K562 (cell line): ENCODE results near the gene RNF151. TPM values are rescaled to one million over a fixed set of nuclear protein-coding genes. Genes with fewer than 3 reads are reported as not detected.

Experiments
- GATAD2A ChIP-seq: fragments of 450-650 bp; IDR thresholded peaks from 2 replicates; pipeline ENCODE4 v1.6.1; 2017
- HDAC1 ChIP-seq, 2 experiments: fragments of 450-650 bp; IDR thresholded peaks; 2 replicates each; pipeline ENCODE4 v1.6.1; 2016 to 2017; ENCODE audit warnings: inconsistent platforms in 1 of 2, mild to moderate bottlenecking in 1 of 2, moderate library complexity in 1 of 2
- IRF2 ChIP-seq: sonication (generic); formaldehyde crosslinking; IDR thresholded peaks from 2 replicates; pipeline ENCODE4 v1.8.1; 2022; ENCODE audit warnings: mild to moderate bottlenecking, missing genetic modification reagents
- RBM14 ChIP-seq: fragments of 200-400 bp; formaldehyde crosslinking; IDR thresholded peaks from 2 replicates; pipeline ENCODE4 v1.6.1; 2018; ENCODE audit warnings: low read depth, mild to moderate bottlenecking, low read length, moderate library complexity, borderline replicate concordance; ENCODE audit not compliant: insufficient read depth
- ZNF143 ChIP-seq: sonication (generic); formaldehyde crosslinking; IDR thresholded peaks from 2 replicates; pipeline ENCODE4 v1.9.0; 2022; ENCODE audit warnings: mild to moderate bottlenecking, missing genetic modification reagents
- polyA plus RNA-seq, 8 experiments: library from polyadenylated mRNA; depleted of rRNA in 4 of 8; stranded (reverse) in 5 of 8; unstranded in 3 of 8; fragments of >200 nt; fragmentation: Nextera tagmentation in 2 of 8; fragmentation: Illumina TruSeq in 1 of 8; extraction: Ambion mirVana in 2 of 8; extraction: Trizol in 1 of 8; gene quantifications; 2 replicates each; pipeline versions ENCODE4 v1.2.1 to v1.2.3, GENCODE V29; 2011 to 2014; ENCODE audit warnings: inconsistent platforms in 1 of 8, missing spikeins in 1 of 8
- total RNA-seq, 7 experiments: library from RNA; depleted of rRNA in 6 of 7; stranded (reverse); fragments of >200 nt in 6 of 7; fragmentation: Illumina TruSeq in 2 of 7; extraction: Trizol in 2 of 7; gene quantifications; 2 replicates each; pipeline versions ENCODE4 v1.2.1 to v1.2.3, GENCODE V29; 2011 to 2021; ENCODE audit warnings: low replicate concordance in 1 of 7
- TF ChIP-seq, protein P1 (sequence below): sonication (generic); formaldehyde crosslinking; IDR thresholded peaks from 2 replicates; pipeline ENCODE4 v1.8.0; 2023; ENCODE audit warnings: mild to moderate bottlenecking, missing genetic modification reagents
- TF ChIP-seq, protein P2 (sequence below): fragments of 450-650 bp; IDR thresholded peaks from 2 replicates; pipeline ENCODE4 v1.6.1; 2016; ENCODE audit warnings: mild to moderate bottlenecking, moderate library complexity
- TF ChIP-seq, protein P3 (sequence below): fragments of 450-650 bp; conservative IDR thresholded peaks from 2 replicates; pipeline ENCODE4 v1.6.1; 2016; ENCODE audit warnings: missing genetic modification characterization, low read depth, mild to moderate bottlenecking, control low read depth, missing compliant biosample characterization
- TF ChIP-seq, protein P4 (sequence below), 2 experiments: fragments of 450-650 bp; conservative IDR thresholded peaks; 2 replicates each; pipeline ENCODE4 v1.6.1; 2017; ENCODE audit warnings: mild to moderate bottlenecking in 2 of 2, moderate library complexity in 2 of 2

The RNF151 gene
- total and polyA plus RNA-seq, 9 of the 15 experiments (the other 6 are each of a cell fraction or from before 2014, with no cell fraction given), result not detected

DNA sequence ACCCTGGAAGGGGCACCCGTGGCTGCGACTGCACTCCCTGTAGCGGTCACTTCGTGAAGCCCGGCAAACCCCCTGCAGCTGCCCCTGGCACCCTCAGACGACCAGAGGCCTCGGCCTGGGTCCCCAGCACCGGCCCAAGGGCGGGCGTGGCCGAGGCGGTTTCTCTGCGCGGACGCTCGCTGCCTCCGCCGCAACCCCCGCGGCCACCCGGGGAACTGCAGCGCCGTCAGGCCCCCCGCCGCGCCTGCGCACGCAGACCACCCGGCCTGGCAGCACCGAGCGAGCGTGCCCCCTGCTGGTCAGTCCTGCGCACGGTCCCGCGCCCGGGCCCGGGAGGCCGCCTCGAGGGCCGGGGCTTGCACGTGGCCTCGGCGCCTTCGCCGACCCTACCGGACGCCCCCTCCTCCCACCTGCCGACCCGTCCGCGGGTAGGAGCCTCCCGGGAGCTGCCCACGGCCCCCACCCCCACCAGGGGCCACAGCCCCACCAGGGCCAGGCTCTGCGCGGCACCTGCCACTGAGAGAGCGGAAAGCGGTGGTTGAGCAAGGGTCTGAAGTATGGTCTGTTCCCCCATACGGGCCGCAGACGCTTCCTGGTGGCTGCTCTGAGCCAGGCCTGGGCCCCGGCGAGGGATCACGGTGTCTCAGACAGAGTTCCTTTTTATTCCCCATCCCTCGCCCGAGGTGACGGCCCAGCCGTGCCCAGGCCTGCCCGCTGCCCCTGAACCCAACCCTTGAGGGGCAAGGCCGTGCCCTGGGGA is 36.9 kb upstream of the RNF151 start (continued):
- TF ChIP-seq, protein P1, sequence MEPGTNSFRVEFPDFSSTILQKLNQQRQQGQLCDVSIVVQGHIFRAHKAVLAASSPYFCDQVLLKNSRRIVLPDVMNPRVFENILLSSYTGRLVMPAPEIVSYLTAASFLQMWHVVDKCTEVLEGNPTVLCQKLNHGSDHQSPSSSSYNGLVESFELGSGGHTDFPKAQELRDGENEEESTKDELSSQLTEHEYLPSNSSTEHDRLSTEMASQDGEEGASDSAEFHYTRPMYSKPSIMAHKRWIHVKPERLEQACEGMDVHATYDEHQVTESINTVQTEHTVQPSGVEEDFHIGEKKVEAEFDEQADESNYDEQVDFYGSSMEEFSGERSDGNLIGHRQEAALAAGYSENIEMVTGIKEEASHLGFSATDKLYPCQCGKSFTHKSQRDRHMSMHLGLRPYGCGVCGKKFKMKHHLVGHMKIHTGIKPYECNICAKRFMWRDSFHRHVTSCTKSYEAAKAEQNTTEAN (CRISPR knock-in tag), result no peak
- TF ChIP-seq RBM14, result 0 out of 2 replicates have a peak, but pooled peaks have one; percentile 67
- TF ChIP-seq ZNF143, result peak; percentile 55; the same call in 1 of the 2 replicates
- TF ChIP-seq, protein P2, sequence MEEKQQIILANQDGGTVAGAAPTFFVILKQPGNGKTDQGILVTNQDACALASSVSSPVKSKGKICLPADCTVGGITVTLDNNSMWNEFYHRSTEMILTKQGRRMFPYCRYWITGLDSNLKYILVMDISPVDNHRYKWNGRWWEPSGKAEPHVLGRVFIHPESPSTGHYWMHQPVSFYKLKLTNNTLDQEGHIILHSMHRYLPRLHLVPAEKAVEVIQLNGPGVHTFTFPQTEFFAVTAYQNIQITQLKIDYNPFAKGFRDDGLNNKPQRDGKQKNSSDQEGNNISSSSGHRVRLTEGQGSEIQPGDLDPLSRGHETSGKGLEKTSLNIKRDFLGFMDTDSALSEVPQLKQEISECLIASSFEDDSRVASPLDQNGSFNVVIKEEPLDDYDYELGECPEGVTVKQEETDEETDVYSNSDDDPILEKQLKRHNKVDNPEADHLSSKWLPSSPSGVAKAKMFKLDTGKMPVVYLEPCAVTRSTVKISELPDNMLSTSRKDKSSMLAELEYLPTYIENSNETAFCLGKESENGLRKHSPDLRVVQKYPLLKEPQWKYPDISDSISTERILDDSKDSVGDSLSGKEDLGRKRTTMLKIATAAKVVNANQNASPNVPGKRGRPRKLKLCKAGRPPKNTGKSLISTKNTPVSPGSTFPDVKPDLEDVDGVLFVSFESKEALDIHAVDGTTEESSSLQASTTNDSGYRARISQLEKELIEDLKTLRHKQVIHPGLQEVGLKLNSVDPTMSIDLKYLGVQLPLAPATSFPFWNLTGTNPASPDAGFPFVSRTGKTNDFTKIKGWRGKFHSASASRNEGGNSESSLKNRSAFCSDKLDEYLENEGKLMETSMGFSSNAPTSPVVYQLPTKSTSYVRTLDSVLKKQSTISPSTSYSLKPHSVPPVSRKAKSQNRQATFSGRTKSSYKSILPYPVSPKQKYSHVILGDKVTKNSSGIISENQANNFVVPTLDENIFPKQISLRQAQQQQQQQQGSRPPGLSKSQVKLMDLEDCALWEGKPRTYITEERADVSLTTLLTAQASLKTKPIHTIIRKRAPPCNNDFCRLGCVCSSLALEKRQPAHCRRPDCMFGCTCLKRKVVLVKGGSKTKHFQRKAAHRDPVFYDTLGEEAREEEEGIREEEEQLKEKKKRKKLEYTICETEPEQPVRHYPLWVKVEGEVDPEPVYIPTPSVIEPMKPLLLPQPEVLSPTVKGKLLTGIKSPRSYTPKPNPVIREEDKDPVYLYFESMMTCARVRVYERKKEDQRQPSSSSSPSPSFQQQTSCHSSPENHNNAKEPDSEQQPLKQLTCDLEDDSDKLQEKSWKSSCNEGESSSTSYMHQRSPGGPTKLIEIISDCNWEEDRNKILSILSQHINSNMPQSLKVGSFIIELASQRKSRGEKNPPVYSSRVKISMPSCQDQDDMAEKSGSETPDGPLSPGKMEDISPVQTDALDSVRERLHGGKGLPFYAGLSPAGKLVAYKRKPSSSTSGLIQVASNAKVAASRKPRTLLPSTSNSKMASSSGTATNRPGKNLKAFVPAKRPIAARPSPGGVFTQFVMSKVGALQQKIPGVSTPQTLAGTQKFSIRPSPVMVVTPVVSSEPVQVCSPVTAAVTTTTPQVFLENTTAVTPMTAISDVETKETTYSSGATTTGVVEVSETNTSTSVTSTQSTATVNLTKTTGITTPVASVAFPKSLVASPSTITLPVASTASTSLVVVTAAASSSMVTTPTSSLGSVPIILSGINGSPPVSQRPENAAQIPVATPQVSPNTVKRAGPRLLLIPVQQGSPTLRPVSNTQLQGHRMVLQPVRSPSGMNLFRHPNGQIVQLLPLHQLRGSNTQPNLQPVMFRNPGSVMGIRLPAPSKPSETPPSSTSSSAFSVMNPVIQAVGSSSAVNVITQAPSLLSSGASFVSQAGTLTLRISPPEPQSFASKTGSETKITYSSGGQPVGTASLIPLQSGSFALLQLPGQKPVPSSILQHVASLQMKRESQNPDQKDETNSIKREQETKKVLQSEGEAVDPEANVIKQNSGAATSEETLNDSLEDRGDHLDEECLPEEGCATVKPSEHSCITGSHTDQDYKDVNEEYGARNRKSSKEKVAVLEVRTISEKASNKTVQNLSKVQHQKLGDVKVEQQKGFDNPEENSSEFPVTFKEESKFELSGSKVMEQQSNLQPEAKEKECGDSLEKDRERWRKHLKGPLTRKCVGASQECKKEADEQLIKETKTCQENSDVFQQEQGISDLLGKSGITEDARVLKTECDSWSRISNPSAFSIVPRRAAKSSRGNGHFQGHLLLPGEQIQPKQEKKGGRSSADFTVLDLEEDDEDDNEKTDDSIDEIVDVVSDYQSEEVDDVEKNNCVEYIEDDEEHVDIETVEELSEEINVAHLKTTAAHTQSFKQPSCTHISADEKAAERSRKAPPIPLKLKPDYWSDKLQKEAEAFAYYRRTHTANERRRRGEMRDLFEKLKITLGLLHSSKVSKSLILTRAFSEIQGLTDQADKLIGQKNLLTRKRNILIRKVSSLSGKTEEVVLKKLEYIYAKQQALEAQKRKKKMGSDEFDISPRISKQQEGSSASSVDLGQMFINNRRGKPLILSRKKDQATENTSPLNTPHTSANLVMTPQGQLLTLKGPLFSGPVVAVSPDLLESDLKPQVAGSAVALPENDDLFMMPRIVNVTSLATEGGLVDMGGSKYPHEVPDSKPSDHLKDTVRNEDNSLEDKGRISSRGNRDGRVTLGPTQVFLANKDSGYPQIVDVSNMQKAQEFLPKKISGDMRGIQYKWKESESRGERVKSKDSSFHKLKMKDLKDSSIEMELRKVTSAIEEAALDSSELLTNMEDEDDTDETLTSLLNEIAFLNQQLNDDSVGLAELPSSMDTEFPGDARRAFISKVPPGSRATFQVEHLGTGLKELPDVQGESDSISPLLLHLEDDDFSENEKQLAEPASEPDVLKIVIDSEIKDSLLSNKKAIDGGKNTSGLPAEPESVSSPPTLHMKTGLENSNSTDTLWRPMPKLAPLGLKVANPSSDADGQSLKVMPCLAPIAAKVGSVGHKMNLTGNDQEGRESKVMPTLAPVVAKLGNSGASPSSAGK, result peak; percentile 98
- no peak for TF ChIP-seq IRF2 (CRISPR knock-in tag)
- TF ChIP-seq GATAD2A, result no peak
- TF ChIP-seq, protein P3, sequence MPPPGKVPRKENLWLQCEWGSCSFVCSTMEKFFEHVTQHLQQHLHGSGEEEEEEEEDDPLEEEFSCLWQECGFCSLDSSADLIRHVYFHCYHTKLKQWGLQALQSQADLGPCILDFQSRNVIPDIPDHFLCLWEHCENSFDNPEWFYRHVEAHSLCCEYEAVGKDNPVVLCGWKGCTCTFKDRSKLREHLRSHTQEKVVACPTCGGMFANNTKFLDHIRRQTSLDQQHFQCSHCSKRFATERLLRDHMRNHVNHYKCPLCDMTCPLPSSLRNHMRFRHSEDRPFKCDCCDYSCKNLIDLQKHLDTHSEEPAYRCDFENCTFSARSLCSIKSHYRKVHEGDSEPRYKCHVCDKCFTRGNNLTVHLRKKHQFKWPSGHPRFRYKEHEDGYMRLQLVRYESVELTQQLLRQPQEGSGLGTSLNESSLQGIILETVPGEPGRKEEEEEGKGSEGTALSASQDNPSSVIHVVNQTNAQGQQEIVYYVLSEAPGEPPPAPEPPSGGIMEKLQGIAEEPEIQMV (tag), result no peak
- TF ChIP-seq HDAC1 (IDR thresholded peaks at IDR 0.05), result no peak
- TF ChIP-seq, protein P4, sequence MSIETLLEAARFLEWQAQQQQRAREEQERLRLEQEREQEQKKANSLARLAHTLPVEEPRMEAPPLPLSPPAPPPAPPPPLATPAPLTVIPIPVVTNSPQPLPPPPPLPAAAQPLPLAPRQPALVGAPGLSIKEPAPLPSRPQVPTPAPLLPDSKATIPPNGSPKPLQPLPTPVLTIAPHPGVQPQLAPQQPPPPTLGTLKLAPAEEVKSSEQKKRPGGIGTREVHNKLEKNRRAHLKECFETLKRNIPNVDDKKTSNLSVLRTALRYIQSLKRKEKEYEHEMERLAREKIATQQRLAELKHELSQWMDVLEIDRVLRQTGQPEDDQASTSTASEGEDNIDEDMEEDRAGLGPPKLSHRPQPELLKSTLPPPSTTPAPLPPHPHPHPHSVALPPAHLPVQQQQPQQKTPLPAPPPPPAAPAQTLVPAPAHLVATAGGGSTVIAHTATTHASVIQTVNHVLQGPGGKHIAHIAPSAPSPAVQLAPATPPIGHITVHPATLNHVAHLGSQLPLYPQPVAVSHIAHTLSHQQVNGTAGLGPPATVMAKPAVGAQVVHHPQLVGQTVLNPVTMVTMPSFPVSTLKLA (conservative IDR thresholded peaks at IDR 0.05), result peak in 1 of 2 experiments; percentile 71; a peak in 2 of 4 replicates
